Right cardiac atrium (tissue), 5 donors: ENCODE results near the gene MEST. TPM values are rescaled to one million over a fixed set of nuclear protein-coding genes. Genes with fewer than 3 reads are reported as not detected.

ENCODE experiments used
- ATAC-seq, 2 donors: fragments of 200-7000 bp; cut with Tn5 transposase; one replicate each; pipeline versions ENCODE4 v1.8.0 to v1.9.1; 2020; ENCODE audit warnings: moderate library complexity in 2 of 2, mild to moderate bottlenecking in 1 of 2
- DNase-seq, 3 donors: peaks; one replicate each; pipeline ENCODE4 v3.0.0-alpha.2; 2020
- H3K27ac ChIP-seq: one replicate; pipeline ENCODE4 v1.5.1; 2013; ENCODE audit warnings: mild to moderate bottlenecking, low read length, control low read depth, moderate library complexity
- H3K27me3 ChIP-seq: one replicate; pipeline ENCODE4 v1.6.1; 2013; ENCODE audit not compliant: control insufficient read depth, insufficient read depth
- H3K4me1 ChIP-seq: one replicate; pipeline ENCODE4 v1.6.1; 2013; ENCODE audit warnings: low read length; ENCODE audit not compliant: control insufficient read depth, insufficient read depth
- H3K4me3 ChIP-seq: one replicate; pipeline ENCODE4 v1.5.1; 2013; ENCODE audit warnings: low read length, control low read depth
- H3K9me3 ChIP-seq: one replicate; pipeline ENCODE4 v1.6.1; 2013; ENCODE audit warnings: low read length; ENCODE audit not compliant: control insufficient read depth
- WGBS: extraction: QIAGEN DNeasy Blood & Tissue Kit; methylation state at CpG from one replicate; pipeline ENCODE4 v1.1.7; 2013; 5-methylcytosine and 5-hydroxymethylcytosine counted together
- intact Hi-C, 4 donors: fragments of 100-400 bp; cut with DNase I; formaldehyde crosslinking; loops; one replicate each; pipeline versions ENCODE4 v1.11.0 to v1.14.0; 2022 to 2023
- polyA plus RNA-seq: library from polyadenylated mRNA; stranded (reverse); fragments of 200-250 nt; gene quantifications from one replicate; pipeline ENCODE4 v1.2.3, GENCODE V29; 2013
- total RNA-seq, 4 donors: library from RNA; stranded (reverse); fragmentation: NEBNext Ultra II Directional; extraction: Animal tissue kit (Norgen Biotek cat#: 25700); gene quantifications; one replicate each; pipeline ENCODE4 v1.2.1, GENCODE V29; 2021
- donor health status: healthy with polysubstance abuse.
- donor health status: DM: no; HTN: yes; CAD: no.
- donor health status: DM: no; HTN: no; CAD: no.
- donor health status: DM: no; HTN: yes; CAD: no; lungs with severe emphysema.
- donor health status: DM: yes; HTN: yes; CAD: no.

The MEST gene
- total and polyA plus RNA-seq, 5 donors: 8.2 to 29.7 (median 18.4) TPM

- no peak for DNase-seq
- Histone ChIP-seq H3K27me3 (no peaks in the 10 kb centered on the region), H3K27ac (no peak overlapping the region), H3K4me3 (peak overlapping the region; percentile 30), H3K9me3 (no peaks in the 10 kb centered on the region), H3K4me1 (peaks cover 3% of the 10 kb centered on the region)
- intact Hi-C loops: no loop called here
- 77% methylated on average over 11 of the region's 11 CpGs for WGBS
- no peak for ATAC-seq
Observed at GRCh38 chr7:130485734-130486113, 6.2 kb upstream of the MEST start.

DNA sequence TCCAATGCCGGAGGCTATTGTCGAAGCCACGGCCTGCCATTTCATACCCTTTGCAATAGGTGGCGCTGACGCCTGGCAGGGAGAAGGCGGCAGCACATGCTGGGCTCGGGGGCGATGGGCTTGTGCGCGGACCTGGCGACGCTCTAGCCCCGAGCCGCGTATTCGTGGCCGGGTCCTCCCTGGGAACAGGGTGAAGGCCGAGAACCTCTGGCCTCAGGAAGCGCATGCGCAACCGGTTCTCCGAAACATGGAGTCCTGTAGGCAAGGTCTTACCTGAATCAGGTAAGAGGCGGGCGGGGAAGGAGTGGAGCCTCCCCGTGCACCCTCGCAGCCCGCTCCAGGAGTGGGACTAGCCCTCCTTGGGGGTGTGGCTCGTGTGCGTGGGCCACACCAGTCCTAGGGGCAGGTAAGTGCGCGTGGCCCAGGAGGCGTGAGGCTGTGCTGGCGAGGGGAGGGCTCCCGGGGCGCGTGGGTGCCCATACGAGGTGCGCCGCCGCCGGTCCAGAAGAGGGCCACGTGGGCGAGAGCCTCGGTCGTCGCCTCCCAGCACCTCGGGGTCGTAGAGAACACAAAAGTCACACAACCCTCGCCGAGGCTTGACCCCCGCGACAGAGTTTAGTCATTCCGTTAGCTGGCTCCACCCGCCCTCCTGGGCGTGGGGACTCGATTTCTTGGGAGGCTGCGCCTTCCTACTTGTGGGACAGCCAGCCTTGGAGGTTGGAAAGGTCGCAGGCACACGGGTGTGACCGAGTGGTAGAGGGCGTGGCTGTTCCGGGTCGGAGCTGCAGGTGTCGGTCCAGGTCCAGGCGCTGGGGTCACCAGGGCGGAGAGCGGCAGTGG is 5.6 kb upstream of the MEST start:
- Histone ChIP-seq H3K27me3 (no peaks in the 10 kb centered on the region), H3K9me3 (no peaks in the 10 kb centered on the region), H3K4me1 (peaks cover 3% of the 10 kb centered on the region), H3K4me3 (peak overlapping the region; percentile 30), H3K27ac (no peak overlapping the region)
- DNase-seq: peak; percentile 58 to 84 (median 82)
- intact Hi-C loops: no loop called here
- ATAC-seq: peak; percentile 69 to 72
- WGBS: 13% methylated on average over 67 of the region's 67 CpGs

- no peak for DNase-seq
- Histone ChIP-seq H3K27me3 (no peaks in the 10 kb centered on the region), H3K9me3 (no peaks in the 10 kb centered on the region), H3K4me1 (peaks cover 3% of the 10 kb centered on the region), H3K4me3 (no peak overlapping the region), H3K27ac (no peak overlapping the region)
- ATAC-seq: no peak
- intact Hi-C loops: no loop called here
- 47% methylated on average over 6 of the region's 6 CpGs for WGBS
Observed at GRCh38 chr7:130486954-130487436, 4.9 kb upstream of the MEST start.

GRCh38 chr7:130488392-130489139 is 3.3 kb upstream of the MEST start:
- intact Hi-C loops: no loop called here
- WGBS: 56% methylated on average over 7 of the region's 7 CpGs
- H3K4me1 ChIP-seq: peaks cover 3% of the 10 kb centered on the region
- H3K9me3 ChIP-seq: no peaks in the 10 kb centered on the region
- no peak overlapping the region for H3K4me3 ChIP-seq
- DNase-seq: no peak
- no peak for ATAC-seq
- H3K27ac ChIP-seq: no peak overlapping the region
- H3K27me3 ChIP-seq: no peaks in the 10 kb centered on the region

DNA sequence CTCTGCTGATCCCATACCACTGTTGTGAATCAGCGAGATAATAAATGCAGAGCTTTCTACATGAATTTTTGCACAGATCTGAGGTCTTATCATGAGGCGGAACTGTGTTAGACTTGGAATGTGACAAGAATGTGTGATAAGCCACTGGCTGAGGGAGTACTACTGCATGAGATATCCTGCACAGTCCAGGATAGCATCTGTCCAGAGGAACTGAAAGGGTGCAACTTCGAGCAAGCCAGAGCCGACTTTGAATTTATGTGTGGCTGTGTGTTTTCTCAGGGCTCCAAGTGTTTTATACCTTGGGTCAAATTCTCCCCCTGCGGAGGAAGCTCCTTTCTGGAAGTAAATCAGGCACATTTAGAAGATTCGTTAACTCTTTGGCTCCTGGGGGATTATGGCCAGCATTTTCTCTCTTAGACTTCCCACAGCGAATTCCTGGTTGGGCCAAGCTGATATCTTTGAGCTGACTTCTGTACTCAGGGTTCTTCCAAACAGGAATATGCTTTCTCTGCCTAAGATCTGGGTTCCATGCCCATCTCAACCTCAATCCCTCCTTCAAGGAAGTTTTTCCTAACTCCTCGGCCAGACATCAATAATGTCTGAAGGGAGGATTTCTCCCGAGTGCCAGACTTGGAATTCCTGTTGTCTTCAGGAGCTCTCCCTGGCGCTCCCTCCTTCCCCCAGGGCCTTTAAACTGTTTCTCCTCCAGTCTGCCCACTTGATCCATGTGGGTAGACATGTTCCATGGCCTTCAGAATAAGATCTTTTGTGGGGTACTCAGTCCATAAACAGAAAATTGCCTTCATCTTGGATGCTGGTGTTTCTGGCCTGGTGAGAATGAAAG is 2.5 kb upstream of the MEST start:
- Histone ChIP-seq H3K27ac (no peak overlapping the region), H3K4me3 (no peak overlapping the region), H3K4me1 (peaks cover 3% of the 10 kb centered on the region), H3K27me3 (no peaks in the 10 kb centered on the region), H3K9me3 (no peaks in the 10 kb centered on the region)
- intact Hi-C loops: no loop called here
- no peak for DNase-seq
- ATAC-seq: peak; percentile 23 to 28
- WGBS: 40% methylated on average over 10 of the region's 10 CpGs

GRCh38 chr7:130490311-130490791 is 1.5 kb upstream of the MEST start:
- Histone ChIP-seq H3K27me3 (no peaks in the 10 kb centered on the region), H3K9me3 (no peaks in the 10 kb centered on the region), H3K4me1 (peaks cover 3% of the 10 kb centered on the region), H3K4me3 (peak overlapping the region; percentile 57), H3K27ac (no peak overlapping the region)
- intact Hi-C loops: no loop called here
- ATAC-seq: no peak
- peak in 1 of 3 donors; percentile 46 for DNase-seq
- WGBS: 70% methylated on average over 21 of the region's 21 CpGs

DNA sequence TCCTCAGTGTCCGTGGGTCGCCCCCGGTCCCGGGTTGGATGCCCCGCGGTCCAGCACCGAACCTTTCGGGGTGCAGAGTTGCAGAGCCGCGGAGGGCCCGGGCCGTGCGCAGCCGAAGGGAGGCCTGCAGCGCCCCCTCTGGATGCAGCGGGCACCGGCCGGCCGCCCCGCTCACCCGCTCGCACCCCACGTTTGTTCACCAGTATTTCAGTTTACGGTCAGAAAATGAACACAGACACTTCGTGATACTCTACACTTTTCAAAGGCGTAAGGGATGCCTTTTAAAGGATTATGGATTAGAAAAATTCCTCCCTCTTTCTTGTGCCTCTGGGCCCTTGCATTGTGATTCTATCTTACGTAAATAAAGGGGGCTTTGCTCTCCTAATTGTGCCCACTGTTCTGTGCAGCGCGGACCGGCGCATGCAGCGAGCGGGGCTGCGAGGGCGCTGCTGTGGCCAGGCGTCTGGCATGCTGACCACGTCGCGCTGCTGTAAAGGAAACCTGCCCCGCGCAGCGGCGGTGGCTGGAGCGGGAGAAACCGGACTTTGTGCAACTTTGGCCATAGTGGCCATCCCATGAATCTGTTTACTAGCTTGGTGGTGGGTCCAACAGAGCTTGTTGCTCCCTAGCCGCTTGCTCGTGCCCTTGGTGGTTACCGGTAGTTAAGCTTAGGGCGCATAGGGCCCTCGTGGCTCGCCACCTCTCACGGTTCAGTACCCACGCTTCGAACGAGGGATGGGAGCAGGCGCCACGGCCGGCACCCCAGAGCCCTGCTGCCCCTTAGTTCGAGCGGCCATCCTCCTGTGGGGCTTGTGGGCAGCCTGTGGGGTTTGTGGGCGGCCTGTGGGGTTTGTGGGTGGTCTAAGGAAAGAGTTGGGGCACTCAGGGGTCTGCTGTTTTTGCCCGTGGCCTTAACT is 739 bp upstream of the MEST start:
- H3K27me3 ChIP-seq: no peaks in the 10 kb centered on the region
- peak overlapping the region; percentile 57 for H3K4me3 ChIP-seq
- no peak overlapping the region for H3K27ac ChIP-seq
- peak; percentile 42 to 82 (median 77) for DNase-seq
- WGBS: 51% methylated on average over 62 of the region's 62 CpGs
- H3K9me3 ChIP-seq: no peaks in the 10 kb centered on the region
- intact Hi-C loops: no loop called here
- peaks cover 3% of the 10 kb centered on the region for H3K4me1 ChIP-seq
- peak; percentile 49 to 60 for ATAC-seq

- 50% methylated on average over 50 of the region's 50 CpGs for WGBS
- H3K27me3 ChIP-seq: no peaks in the 10 kb centered on the region
- DNase-seq: peak in 1 of 3 donors; percentile 50
- H3K9me3 ChIP-seq: no peaks in the 10 kb centered on the region
- peak overlapping the region; percentile 57 for H3K4me3 ChIP-seq
- peaks cover 3% of the 10 kb centered on the region for H3K4me1 ChIP-seq
- no peak overlapping the region for H3K27ac ChIP-seq
- intact Hi-C loops: no loop called here
- ATAC-seq: no peak
Observed at GRCh38 chr7:130492523-130493274, 814 bp downstream of the MEST start.

GRCh38 chr7:130493275-130493873 is 1.5 kb downstream of the MEST start:
- no peak overlapping the region for H3K27ac ChIP-seq
- ATAC-seq: no peak
- peak overlapping the region; percentile 57 for H3K4me3 ChIP-seq
- intact Hi-C loops: no loop called here
- DNase-seq: peak in 1 of 3 donors; percentile 20
- peaks cover 3% of the 10 kb centered on the region for H3K4me1 ChIP-seq
- 39% methylated on average over 13 of the region's 13 CpGs for WGBS
- no peaks in the 10 kb centered on the region for H3K27me3 ChIP-seq
- no peaks in the 10 kb centered on the region for H3K9me3 ChIP-seq
